GM12878 (cell line): Measurements from ENCODE around the gene ZNF44. TPM values are rescaled to one million over a fixed set of nuclear protein-coding genes. Genes with fewer than 3 reads are reported as not detected.

Experiments used
- ATF2 ChIP-seq: IDR thresholded peaks from 2 replicates; pipeline ENCODE4 v1.6.1; 2012; ENCODE audit warnings: low read length, inconsistent platforms
- BCLAF1 ChIP-seq: fragments of 450-650 bp; IDR thresholded peaks from 2 replicates; pipeline ENCODE4 v1.6.1; 2017; ENCODE audit warnings: antibody characterized with exemption, mild to moderate bottlenecking, moderate library complexity
- E2F4 ChIP-seq: IDR thresholded peaks from 2 replicates; pipeline ENCODE4 v1.6.1; 2012; ENCODE audit warnings: low read depth, low read length, improper control_type of control experiment
- EED ChIP-seq: sonication (generic); IDR thresholded peaks from 2 replicates; pipeline ENCODE4 v1.6.1; 2016; ENCODE audit warnings: antibody characterized with exemption, low read depth
- ETV6 ChIP-seq, 2 experiments: fragments of 450-650 bp in 1 of 2; IDR thresholded peaks in 1 of 2; conservative IDR thresholded peaks in 1 of 2; 2 replicates each; pipeline ENCODE4 v1.6.1; 2014; ENCODE audit warnings: antibody characterized with exemption in 1 of 2, borderline replicate concordance in 1 of 2, low read depth in 1 of 2, mild to moderate bottlenecking in 1 of 2, moderate library complexity in 1 of 2
- GATAD2B ChIP-seq: fragments of 450-650 bp; conservative IDR thresholded peaks from 2 replicates; pipeline ENCODE4 v1.6.1; 2017; ENCODE audit warnings: low read depth, mild to moderate bottlenecking, moderate library complexity
- HSF1 ChIP-seq: fragments of 150-350 bp; IDR thresholded peaks from 2 replicates; pipeline ENCODE4 v1.6.1; 2014; ENCODE audit warnings: mild to moderate bottlenecking, low read depth, low read length
- KDM1A ChIP-seq: fragments of 200-600 bp; sonication (generic); IDR thresholded peaks from 2 replicates; pipeline ENCODE4 v1.6.1; 2016; ENCODE audit warnings: borderline replicate concordance
- NFXL1 ChIP-seq: fragments of 450-650 bp; IDR thresholded peaks from 2 replicates; pipeline ENCODE4 v1.6.1; 2017; ENCODE audit warnings: antibody characterized with exemption, mild to moderate bottlenecking, borderline replicate concordance
- NFYB ChIP-seq: IDR thresholded peaks from 2 replicates; pipeline ENCODE4 v1.6.1; 2011; ENCODE audit warnings: low read depth, mild to moderate bottlenecking, low read length, improper control_type of control experiment, moderate library complexity; ENCODE audit not compliant: insufficient read depth
- NR2C1 ChIP-seq: fragments of 450-650 bp; IDR thresholded peaks from 2 replicates; pipeline ENCODE4 v1.6.1; 2017; ENCODE audit warnings: antibody characterized with exemption, mild to moderate bottlenecking, moderate library complexity
- NRF1 ChIP-seq: conservative IDR thresholded peaks from 2 replicates; pipeline ENCODE4 v1.6.1; 2011; ENCODE audit warnings: mild to moderate bottlenecking, low read depth, low read length, improper control_type of control experiment
- POLR2AphosphoS5 ChIP-seq: IDR thresholded peaks from 2 replicates; pipeline ENCODE4 v1.6.1; 2011; ENCODE audit warnings: mild to moderate bottlenecking, low read length, inconsistent platforms
- TBL1XR1 ChIP-seq: IDR thresholded peaks from 2 replicates; pipeline ENCODE4 v1.6.1; 2012; ENCODE audit warnings: low read depth, low read length, improper control_type of control experiment
- ZBTB40 ChIP-seq: fragments of 450-650 bp; IDR thresholded peaks from 2 replicates; pipeline ENCODE4 v1.6.1; 2016; ENCODE audit warnings: mild to moderate bottlenecking, moderate library complexity, borderline replicate concordance
- polyA plus RNA-seq, 11 experiments: library from polyadenylated mRNA; depleted of rRNA in 4 of 11; unstranded in 6 of 11; stranded (reverse) in 5 of 11; fragments of >200 nt; fragmentation: Nextera tagmentation in 4 of 11; fragmentation: Illumina TruSeq in 1 of 11; extraction: Ambion mirVana in 4 of 11; extraction: Trizol in 1 of 11; gene quantifications; 1 replicate in 1 of 11; 2 replicates in 10 of 11; pipeline versions ENCODE4 v1.2.1 to v1.2.3, GENCODE V29; 2011 to 2016; ENCODE audit warnings: inconsistent platforms in 2 of 11, missing spikeins in 2 of 11, low read depth in 1 of 11
- total RNA-seq, 4 experiments: library from RNA; depleted of rRNA in 3 of 4; stranded (reverse); fragments of >200 nt in 3 of 4; fragmentation: Illumina TruSeq in 1 of 4; extraction: Trizol in 1 of 4; gene quantifications; 2 replicates each; pipeline versions ENCODE4 v1.2.1 to v1.2.3, GENCODE V29; 2013 to 2021

ZNF44 gene
- total and polyA plus RNA-seq, 10 of the 15 experiments (the other 5 are each of a cell fraction or from before 2014, with no cell fraction given), result 3.7 to 11.3 (median 5.4) TPM

GRCh38 chr19:12331211-12331941 lies 36.7 kb upstream of the ZNF44 start (continued):
- TF ChIP-seq BCLAF1, result no peak
- TF ChIP-seq NFXL1, result no peak
- TF ChIP-seq ZBTB40, result no peak
- TF ChIP-seq NR2C1, result peak; percentile 76
- peak; percentile 82 for TF ChIP-seq TBL1XR1
- TF ChIP-seq NFYB, result no peak
- TF ChIP-seq E2F4, result no peak
- TF ChIP-seq ATF2, result peak; percentile 63
- peak in 1 of 2 experiments; percentile 29; a peak in 1 of 4 replicates for TF ChIP-seq ETV6 (conservative IDR thresholded peaks at IDR 0.05 in 1 of 2, IDR thresholded peaks at IDR 0.05 in 1 of 2; ENCODE audit: borderline replicate concordance in 1 of 2, low read depth in 1 of 2)
- 0 out of 2 replicates have a peak, but pooled peaks have one; percentile 20 for TF ChIP-seq POLR2AphosphoS5
- TF ChIP-seq NRF1, result no peak
- peak; percentile 73 for TF ChIP-seq EED
- no peak for TF ChIP-seq HSF1
- TF ChIP-seq GATAD2B, result no peak
- no peak for TF ChIP-seq KDM1A
